Ovary (tissue), 3 donors: ENCODE results near the gene KIF21A.

Source experiments
- EP300 ChIP-seq: sonication (generic); formaldehyde crosslinking; IDR thresholded peaks from one replicate; pipeline ENCODE4 v1.6.1; 2017; ENCODE audit warnings: antibody characterized with exemption
- POLR2A ChIP-seq: fragments of 450-650 bp; IDR thresholded peaks from one replicate; pipeline ENCODE4 v1.6.1; 2017; ENCODE audit warnings: antibody characterized with exemption, mild to moderate bottlenecking, moderate library complexity
- TF ChIP-seq, protein P1 (sequence below), 3 donors: fragments of 450-650 bp in 2 of 3; fragments of 200-600 bp in 1 of 3; IDR thresholded peaks; one replicate each; pipeline versions ENCODE4 v1.5.1 to v1.8.0; 2016 to 2022; ENCODE audit warnings: antibody characterized with exemption in 3 of 3, mild to moderate bottlenecking in 1 of 3
- donor health status: DM: no; HTN: no; CAD: no.

DNA sequence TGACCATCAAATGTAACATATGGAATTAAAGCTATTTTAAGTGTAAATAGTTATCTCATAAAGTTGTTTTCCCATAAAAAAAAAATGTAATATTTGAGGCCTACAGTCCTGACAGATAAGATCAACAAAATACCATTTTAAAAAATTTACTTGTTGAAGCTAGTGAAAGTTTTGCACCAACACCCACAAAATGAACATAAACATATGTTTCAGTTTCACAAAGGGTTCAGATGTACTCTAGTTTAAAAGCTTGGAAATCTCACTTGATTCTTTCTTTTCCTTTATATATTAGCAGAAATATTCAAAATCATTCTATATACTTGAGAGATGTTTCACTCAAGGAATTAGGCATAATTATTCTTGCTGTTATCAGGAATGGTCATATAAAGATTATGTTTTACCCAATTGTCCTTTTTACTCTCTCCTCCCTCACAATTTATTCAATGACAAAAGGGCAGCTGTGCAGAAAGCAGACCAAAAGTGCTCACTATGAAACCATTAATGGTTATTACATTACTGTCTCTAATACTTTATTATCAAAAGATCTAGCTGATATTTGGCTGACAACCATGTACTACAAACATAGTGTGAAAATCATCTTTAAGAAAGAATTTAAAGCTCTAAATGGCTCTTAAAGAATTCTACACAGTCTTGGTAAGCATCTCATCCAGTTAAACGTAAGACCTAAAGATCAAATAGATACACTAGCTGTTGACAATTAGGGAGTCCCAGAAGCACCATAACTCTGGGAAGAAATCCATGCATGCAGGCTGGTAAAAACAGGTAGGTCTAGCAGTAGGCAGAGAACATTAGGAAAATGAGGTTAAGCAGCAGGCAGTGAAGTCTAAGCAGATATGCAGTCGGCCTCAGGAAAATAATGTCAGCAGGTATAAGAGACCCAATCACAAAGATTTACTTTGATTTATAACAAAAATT lies 28.8 kb downstream of the KIF21A start:
- TF ChIP-seq POLR2A: no peak
- TF ChIP-seq EP300: no peak
- TF ChIP-seq, protein P1, sequence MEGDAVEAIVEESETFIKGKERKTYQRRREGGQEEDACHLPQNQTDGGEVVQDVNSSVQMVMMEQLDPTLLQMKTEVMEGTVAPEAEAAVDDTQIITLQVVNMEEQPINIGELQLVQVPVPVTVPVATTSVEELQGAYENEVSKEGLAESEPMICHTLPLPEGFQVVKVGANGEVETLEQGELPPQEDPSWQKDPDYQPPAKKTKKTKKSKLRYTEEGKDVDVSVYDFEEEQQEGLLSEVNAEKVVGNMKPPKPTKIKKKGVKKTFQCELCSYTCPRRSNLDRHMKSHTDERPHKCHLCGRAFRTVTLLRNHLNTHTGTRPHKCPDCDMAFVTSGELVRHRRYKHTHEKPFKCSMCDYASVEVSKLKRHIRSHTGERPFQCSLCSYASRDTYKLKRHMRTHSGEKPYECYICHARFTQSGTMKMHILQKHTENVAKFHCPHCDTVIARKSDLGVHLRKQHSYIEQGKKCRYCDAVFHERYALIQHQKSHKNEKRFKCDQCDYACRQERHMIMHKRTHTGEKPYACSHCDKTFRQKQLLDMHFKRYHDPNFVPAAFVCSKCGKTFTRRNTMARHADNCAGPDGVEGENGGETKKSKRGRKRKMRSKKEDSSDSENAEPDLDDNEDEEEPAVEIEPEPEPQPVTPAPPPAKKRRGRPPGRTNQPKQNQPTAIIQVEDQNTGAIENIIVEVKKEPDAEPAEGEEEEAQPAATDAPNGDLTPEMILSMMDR (IDR thresholded peaks at IDR 0.05): no peak
